ENCODE measurements around the gene TRAM2. TPM values are rescaled to one million over a fixed set of nuclear protein-coding genes. Genes with fewer than 3 reads are reported as not detected.

TRAM2 gene
- total and polyA plus RNA-seq, 10 of the 15 experiments (the other 5 are each of a cell fraction or from before 2014, with no cell fraction given), result 2.5 to 15.0 (median 11.0) TPM

- no peak for TF ChIP-seq MTA3 (IDR thresholded peaks at IDR 0.05; ENCODE audit: borderline replicate concordance, low read length)
- no peak for TF ChIP-seq CREM (IDR thresholded peaks at IDR 0.05; ENCODE audit: low read depth)
Measured at GRCh38 chr6:52483671-52484003, 93.2 kb downstream of the TRAM2 start (continued).

- no peaks in the 10 kb centered on the region for H3K79me2 ChIP-seq (ENCODE audit: control insufficient read depth, insufficient read depth, low read length)
- H3K9me3 ChIP-seq (replicated peaks; ENCODE audit: control insufficient read depth, insufficient read depth, low read length), result no peaks in the 10 kb centered on the region; the same call in 2 of the 3 replicates
- H3K4me2 ChIP-seq (ENCODE audit: control insufficient read depth, insufficient read depth), result no peak overlapping the region
- H3K4me1 ChIP-seq (ENCODE audit: control insufficient read depth, insufficient read depth, low read length), result no peaks in the 10 kb centered on the region
- H3K36me3 ChIP-seq (ENCODE audit: control insufficient read depth in 2 of 2, insufficient read depth in 2 of 2, low read length in 1 of 2), result no peaks in the 10 kb centered on the region
- no peak overlapping the region for H2AFZ ChIP-seq (ENCODE audit: control insufficient read depth, low read depth, low read length)
- intact Hi-C loops (cut with micrococcal nuclease; ENCODE audit: unreplicated experiment), result no loop called here
- H4K20me1 ChIP-seq (ENCODE audit: control insufficient read depth, insufficient read depth), result no peaks in the 10 kb centered on the region
- TF ChIP-seq STAT3 (IDR thresholded peaks at IDR 0.05; ENCODE audit: low read depth, low read length) (no peak), BHLHE40 (IDR thresholded peaks at IDR 0.05; ENCODE audit: borderline replicate concordance in 1 of 2, low read depth in 2 of 2, low read length in 1 of 2) (no peak), ZNF274 (IDR thresholded peaks at IDR 0.05; ENCODE audit: insufficient read depth, insufficient read length) (no peak), ZBTB33 (IDR thresholded peaks at IDR 0.05) (no peak), BCL11A (IDR thresholded peaks at IDR 0.05; ENCODE audit: low read depth, low read length) (no peak), STAT1 (conservative IDR thresholded peaks at IDR 0.05) (no peak), CHD2 (IDR thresholded peaks at IDR 0.05; ENCODE audit: borderline replicate concordance, low read depth, low read length) (no peak), HDAC2 (IDR thresholded peaks at IDR 0.05) (no peak), HDAC6 (IDR thresholded peaks at IDR 0.05; ENCODE audit: unreplicated experiment) (no peak)
- no peaks in the 10 kb centered on the region for H3K27me3 ChIP-seq (replicated peaks in 1 of 2; ENCODE audit: control insufficient read depth in 2 of 2, insufficient read depth in 2 of 2, low read length in 1 of 2)
- ATAC-seq (no peak), DNase-seq (ENCODE audit: low read depth, low spot score) (no peak), FAIRE-seq (no peak)
- ChIA-PET CTCF (no interaction called here), RAD21 (ENCODE audit: unreplicated experiment) (interaction anchor here (0.7 to 1.7 kb wide), 2 partner anchors 16 to 30 kb away, joined by 3 read pairs; no protein-coding TSS in a partner anchor), SMC1A (ENCODE audit: uncharacterized antibody, unreplicated experiment) (interaction anchor here (0.6 to 1.3 kb wide), 3 partner anchors 11 to 62 kb away, joined by 3 to 4 read pairs (median 3); no protein-coding TSS in a partner anchor), POLR2A (no interaction called here)
- BruUV-seq (replicated peaks), result no TSS peak
- H3K27ac ChIP-seq (ENCODE audit: control insufficient read depth, insufficient read depth), result no peak overlapping the region
- no peak overlapping the region for H3K9ac ChIP-seq (ENCODE audit: control insufficient read depth, insufficient read depth, low read length)
- 72% methylated on average over 7 of the region's 7 CpGs for WGBS (ENCODE audit: insufficient coverage, insufficient replicate concordance, low lambda C conversion rate, missing lambda C conversion rate)
- H3K4me3 ChIP-seq, result no peak overlapping the region
- in situ Hi-C loops (cut with MboI), result no loop called here
Measured at GRCh38 chr6:52482903-52483670, 93.8 kb downstream of the TRAM2 start.
